SK-N-MC (cell line): ENCODE results near the gene ELMO1.

Source experiments
- DNase-seq: peaks from one replicate; pipeline ENCODE4 v3.0.0-alpha.2; 2011; ENCODE audit warnings: low read depth, low spot score
- H3K27ac ChIP-seq: fragments of 200-600 bp; sonication (generic); 2 replicates; pipeline ENCODE4 v1.5.1; 2016; ENCODE audit warnings: mixed run types
- H3K36me3 ChIP-seq: fragments of 200-600 bp; sonication (generic); 2 replicates; pipeline ENCODE4 v1.6.1; 2017; ENCODE audit warnings: antibody characterized with exemption, low read length, mixed read lengths; ENCODE audit not compliant: insufficient read depth
- H3K4me3 ChIP-seq: fragments of 200-600 bp; sonication (generic); 2 replicates; pipeline ENCODE4 v1.5.1; 2016
- H3K9ac ChIP-seq: fragments of 200-600 bp; sonication (generic); 2 replicates; pipeline ENCODE4 v1.8.0; 2017; ENCODE audit warnings: mixed run types, mixed read lengths; ENCODE audit not compliant: insufficient read length
- H3K9me3 ChIP-seq: fragments of 200-600 bp; sonication (generic); 2 replicates; pipeline ENCODE4 v1.6.1; 2017; ENCODE audit warnings: low read depth, mild to moderate bottlenecking, antibody characterized with exemption, low read length, moderate library complexity, mixed read lengths
- EZH2 ChIP-seq: fragments of 200-600 bp; sonication (generic); IDR thresholded peaks from one replicate; pipeline ENCODE4 v1.6.1; 2017; ENCODE audit warnings: antibody characterized with exemption
- FOXP2 ChIP-seq: optimal IDR thresholded peaks from 2 replicates; pipeline ENCODE3; 2011; ENCODE audit warnings: mild to moderate bottlenecking, moderate library complexity; ENCODE audit not compliant: insufficient read depth; ENCODE audit errors: extremely low read length, control extremely low read depth
- POLR2AphosphoS5 ChIP-seq: IDR thresholded peaks from 2 replicates; pipeline ENCODE4 v1.6.1; 2012; ENCODE audit warnings: mild to moderate bottlenecking, low read depth, low read length, borderline replicate concordance

ELMO1 gene

GRCh38 chr7:37083311-37084096 lies 365.2 kb downstream of the ELMO1 start:
- Histone ChIP-seq H3K9me3 (no peaks in the 10 kb centered on the region), H3K36me3 (no peaks in the 10 kb centered on the region), H3K27ac (no peak overlapping the region), H3K9ac (no peak overlapping the region), H3K4me3 (no peak overlapping the region)
- no peak for TF ChIP-seq POLR2AphosphoS5
- TF ChIP-seq EZH2: no peak
- TF ChIP-seq FOXP2: no peak
- DNase-seq: no peak

- TF ChIP-seq FOXP2 (no peak), EZH2 (no peak), POLR2AphosphoS5 (no peak)
- Histone ChIP-seq H3K9ac (no peak overlapping the region), H3K9me3 (no peaks in the 10 kb centered on the region), H3K27ac (no peak overlapping the region), H3K36me3 (no peaks in the 10 kb centered on the region), H3K4me3 (no peak overlapping the region)
- DNase-seq: no peak
These were observed 367.2 kb downstream of the ELMO1 start for GRCh38 chr7:37081436-37081835.

GRCh38 chr7:37079420-37079819 lies 369.2 kb downstream of the ELMO1 start:
- Histone ChIP-seq H3K9ac (no peak overlapping the region), H3K27ac (no peak overlapping the region), H3K4me3 (no peak overlapping the region), H3K9me3 (no peaks in the 10 kb centered on the region), H3K36me3 (no peaks in the 10 kb centered on the region)
- no peak for TF ChIP-seq EZH2
- no peak for TF ChIP-seq FOXP2
- no peak for TF ChIP-seq POLR2AphosphoS5
- DNase-seq: no peak

GRCh38 chr7:37076668-37077067 lies 372.0 kb downstream of the ELMO1 start:
- H3K9me3 ChIP-seq: no peaks in the 10 kb centered on the region
- no peak overlapping the region for H3K9ac ChIP-seq
- TF ChIP-seq FOXP2: no peak
- TF ChIP-seq POLR2AphosphoS5: no peak
- TF ChIP-seq EZH2: no peak
- DNase-seq: no peak
- H3K27ac ChIP-seq: no peak overlapping the region
- no peaks in the 10 kb centered on the region for H3K36me3 ChIP-seq
- no peak overlapping the region for H3K4me3 ChIP-seq

- TF ChIP-seq EZH2: no peak
- no peak for TF ChIP-seq POLR2AphosphoS5
- TF ChIP-seq FOXP2: no peak
- H3K9ac ChIP-seq: no peak overlapping the region
- no peak overlapping the region for H3K4me3 ChIP-seq
- no peaks in the 10 kb centered on the region for H3K9me3 ChIP-seq
- H3K36me3 ChIP-seq: no peaks in the 10 kb centered on the region
- no peak overlapping the region for H3K27ac ChIP-seq
- DNase-seq: no peak
These were observed 374.3 kb downstream of the ELMO1 start for GRCh38 chr7:37074370-37074769.

GRCh38 chr7:37071124-37071523 lies 377.5 kb downstream of the ELMO1 start:
- Histone ChIP-seq H3K36me3 (no peaks in the 10 kb centered on the region), H3K4me3 (no peak overlapping the region), H3K9ac (no peak overlapping the region), H3K27ac (no peak overlapping the region), H3K9me3 (no peaks in the 10 kb centered on the region)
- no peak for DNase-seq
- TF ChIP-seq EZH2 (no peak), POLR2AphosphoS5 (no peak), FOXP2 (no peak)

- TF ChIP-seq POLR2AphosphoS5: no peak
- no peak for TF ChIP-seq EZH2
- no peak for TF ChIP-seq FOXP2
- no peak overlapping the region for H3K4me3 ChIP-seq
- H3K27ac ChIP-seq: no peak overlapping the region
- no peaks in the 10 kb centered on the region for H3K36me3 ChIP-seq
- H3K9me3 ChIP-seq: no peaks in the 10 kb centered on the region
- no peak overlapping the region for H3K9ac ChIP-seq
- no peak for DNase-seq
These were observed 378.2 kb downstream of the ELMO1 start for GRCh38 chr7:37070471-37070870.

- H3K9ac ChIP-seq: no peak overlapping the region
- no peaks in the 10 kb centered on the region for H3K36me3 ChIP-seq
- no peak for DNase-seq
- H3K9me3 ChIP-seq: no peaks in the 10 kb centered on the region
- no peak overlapping the region for H3K27ac ChIP-seq
- no peak for TF ChIP-seq POLR2AphosphoS5
- no peak for TF ChIP-seq FOXP2
- no peak for TF ChIP-seq EZH2
- H3K4me3 ChIP-seq: no peak overlapping the region
These were observed 378.6 kb downstream of the ELMO1 start for GRCh38 chr7:37070031-37070430.

GRCh38 chr7:37069336-37069735 lies 379.3 kb downstream of the ELMO1 start:
- Histone ChIP-seq H3K4me3 (no peak overlapping the region), H3K27ac (no peak overlapping the region), H3K9ac (no peak overlapping the region), H3K9me3 (no peaks in the 10 kb centered on the region), H3K36me3 (no peaks in the 10 kb centered on the region)
- no peak for DNase-seq
- TF ChIP-seq FOXP2: no peak
